Right atrium auricular region (tissue), 2 donors: Measurements from ENCODE around the gene PMF1. TPM values are rescaled to one million over a fixed set of nuclear protein-coding genes. Genes with fewer than 3 reads are reported as not detected.

Experiments used
- DNase-seq: peaks from one replicate; pipeline ENCODE4 v3.0.0-alpha.2; 2019; ENCODE audit warnings: low spot score
- H3K27ac ChIP-seq, 2 donors: fragments of 200-600 bp; sonication (generic); 1 replicate in 1 of 2; 2 replicates in 1 of 2; pipeline ENCODE4 v1.5.1; 2016 to 2019
- H3K27me3 ChIP-seq, 2 donors: fragments of 200-600 bp; sonication (generic); one replicate each; pipeline versions ENCODE4 v1.5.1 to v1.6.0; 2017 to 2019
- H3K36me3 ChIP-seq: fragments of 200-600 bp; sonication (generic); one replicate; pipeline ENCODE4 v1.5.1; 2016
- H3K4me1 ChIP-seq, 2 donors: fragments of 200-600 bp; sonication (generic); one replicate each; pipeline versions ENCODE4 v1.5.1 to v1.6.0; 2017 to 2019
- H3K4me3 ChIP-seq, 2 donors: fragments of 200-600 bp; sonication (generic); 1 replicate in 1 of 2; 2 replicates in 1 of 2; pipeline ENCODE4 v1.5.1; 2017 to 2019; ENCODE audit warnings: mild to moderate bottlenecking in 1 of 2, moderate library complexity in 1 of 2
- H3K9me3 ChIP-seq, 2 donors: fragments of 200-600 bp; sonication (generic); one replicate each; pipeline ENCODE4 v1.5.1; 2019
- CTCF ChIP-seq, 2 donors: fragments of 200-600 bp; sonication (generic); IDR thresholded peaks; one replicate each; pipeline ENCODE4 v1.5.1; 2019; ENCODE audit warnings: antibody characterized with exemption in 2 of 2
- total RNA-seq, 2 donors: library from RNA; depleted of rRNA; stranded (reverse); fragments of >200 nt; gene quantifications; one replicate each; pipeline ENCODE4 v1.1.0, GENCODE V29; 2016

PMF1 gene
- total RNA-seq, 2 donors from 2014 or later: 81.8 to 88.3 TPM

DNA sequence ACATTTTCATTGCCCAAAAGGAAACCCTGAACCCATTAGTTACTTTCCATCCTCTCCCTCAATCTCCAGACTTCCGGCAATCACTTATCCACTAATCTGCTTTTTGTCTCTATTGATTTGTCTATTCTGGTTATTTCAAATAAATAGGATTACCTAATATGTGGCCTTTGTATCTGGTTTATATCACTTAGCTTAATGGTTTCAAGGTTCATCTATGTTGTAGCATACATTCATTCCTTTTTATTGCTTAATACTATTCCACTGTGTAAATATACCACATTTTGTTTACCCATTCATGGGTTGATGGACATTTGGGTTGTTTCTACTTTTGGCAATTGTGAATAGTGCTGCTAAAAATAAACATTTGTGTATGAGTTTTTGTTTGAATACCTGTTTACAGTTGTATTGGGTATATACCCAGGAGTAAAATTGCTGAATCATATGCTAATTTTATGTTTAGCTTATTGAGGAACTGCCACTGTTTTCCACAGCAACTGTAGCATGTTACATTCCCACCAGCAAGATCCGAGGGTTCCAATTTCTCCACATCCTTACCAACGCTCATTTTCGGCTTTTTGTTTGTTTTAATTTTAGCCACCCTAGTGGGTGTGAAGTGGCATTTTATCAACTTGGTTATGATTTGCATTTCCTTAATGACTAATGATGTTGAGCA is 21.4 kb upstream of the PMF1 start:
- H3K4me1 ChIP-seq: peaks cover 0 to 23% of the 10 kb centered on the region in 2 donors
- DNase-seq: no peak
- no peaks in the 10 kb centered on the region for H3K9me3 ChIP-seq
- no peaks in the 10 kb centered on the region for H3K36me3 ChIP-seq
- H3K4me3 ChIP-seq: no peak overlapping the region
- no peak for TF ChIP-seq CTCF (IDR thresholded peaks at IDR 0.05)
- H3K27ac ChIP-seq: no peak overlapping the region
- H3K27me3 ChIP-seq: no peaks in the 10 kb centered on the region

- peaks cover 0 to 30% of the 10 kb centered on the region in 2 donors for H3K4me1 ChIP-seq
- no peaks in the 10 kb centered on the region for H3K36me3 ChIP-seq
- H3K27ac ChIP-seq: peak overlapping the region; percentile 75 to 87
- TF ChIP-seq CTCF (IDR thresholded peaks at IDR 0.05): no peak
- H3K9me3 ChIP-seq: no peaks in the 10 kb centered on the region
- no peaks in the 10 kb centered on the region for H3K27me3 ChIP-seq
- H3K4me3 ChIP-seq: peak overlapping the region; percentile 92 to 99
- DNase-seq: no peak
Observed at GRCh38 chr1:156193208-156193487, 19.7 kb upstream of the PMF1 start.

DNA sequence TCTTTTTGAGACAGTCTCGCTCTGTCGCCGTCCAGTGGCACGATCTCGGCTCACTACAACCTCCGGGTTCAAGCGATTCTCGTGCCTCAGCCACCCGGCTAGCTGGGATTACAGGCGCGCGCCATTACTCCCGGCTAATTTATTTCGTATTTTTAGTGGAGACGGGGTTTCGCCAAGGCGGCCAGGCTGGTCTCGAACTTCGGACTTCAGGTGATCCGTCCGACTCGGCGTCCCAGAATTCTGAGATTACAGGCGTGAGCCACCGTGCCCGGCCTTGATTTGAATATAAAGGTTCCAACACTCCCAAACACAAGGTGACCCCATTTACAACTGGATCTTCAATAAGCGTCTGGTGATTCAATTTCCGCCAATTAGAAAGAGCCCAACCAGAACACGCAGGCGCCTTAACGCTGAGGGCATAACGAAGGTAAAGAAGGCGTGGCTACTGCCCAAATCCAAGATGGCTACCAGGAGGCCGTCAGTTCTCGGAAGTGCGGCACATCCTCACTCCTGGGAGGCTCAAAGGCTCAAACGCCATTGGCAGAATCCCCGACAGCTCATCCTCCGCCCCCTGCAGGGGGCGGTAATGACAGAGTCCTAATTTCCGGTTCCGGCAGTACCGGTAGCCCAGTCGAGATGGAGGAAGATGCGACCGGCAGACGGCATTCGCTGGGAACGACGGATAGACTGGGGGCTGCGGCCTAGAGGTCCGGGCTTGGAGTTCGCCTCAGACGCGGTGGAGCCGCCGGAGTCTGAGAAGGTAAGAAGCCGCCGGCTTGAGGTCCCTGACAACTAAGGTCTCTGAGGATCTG is 19.1 kb upstream of the PMF1 start, which contains the start of gene SLC25A44:
Gene SLC25A44 (plus strand): TSS at position 617 of the 812 bp plus-strand sequence. CDS start 5,744 bp downstream, outside the sequence.
- Histone ChIP-seq H3K4me3 (peak within 1 kb of the TSS; percentile 92 to 99), H3K36me3 (no peaks in the 10 kb centered on the region), H3K4me1 (peaks cover 0 to 30% of the 10 kb centered on the region in 2 donors), H3K9me3 (no peaks in the 10 kb centered on the region), H3K27me3 (no peaks in the 10 kb centered on the region), H3K27ac (peak within 1 kb of the TSS; percentile 75 to 87)
- DNase-seq: peak; percentile 99
- peak; percentile 53 to 54 for TF ChIP-seq CTCF (IDR thresholded peaks at IDR 0.05)

GRCh38 chr1:156194300-156194652 is 18.5 kb upstream of the PMF1 start:
- peaks cover 0 to 30% of the 10 kb centered on the region in 2 donors for H3K4me1 ChIP-seq
- no peak for TF ChIP-seq CTCF (IDR thresholded peaks at IDR 0.05)
- H3K4me3 ChIP-seq: peak overlapping the region; percentile 92 to 99
- H3K9me3 ChIP-seq: no peaks in the 10 kb centered on the region
- no peaks in the 10 kb centered on the region for H3K36me3 ChIP-seq
- H3K27me3 ChIP-seq: no peaks in the 10 kb centered on the region
- DNase-seq: no peak
- H3K27ac ChIP-seq: peak overlapping the region; percentile 75 to 87

- peaks cover 0 to 30% of the 10 kb centered on the region in 2 donors for H3K4me1 ChIP-seq
- H3K36me3 ChIP-seq: peaks cover 12% of the 10 kb centered on the region
- no peaks in the 10 kb centered on the region for H3K9me3 ChIP-seq
- no peaks in the 10 kb centered on the region for H3K27me3 ChIP-seq
- no peak overlapping the region for H3K4me3 ChIP-seq
- no peak for DNase-seq
- TF ChIP-seq CTCF (IDR thresholded peaks at IDR 0.05): no peak
- no peak overlapping the region for H3K27ac ChIP-seq
Observed at GRCh38 chr1:156195853-156196252, 17.0 kb upstream of the PMF1 start.
